Stimulated activated CD8-positive, alpha-beta memory T cell treated with anti-CD3 and anti-CD28 coated beads, Interleukin-7, amount 100 ng/mL, for 48 hours (primary cell): ENCODE data around the gene NFE2L2.
"Not testable (repeated sequence)": the region's sequence is repeated elsewhere in the genome, so short reads cannot be mapped to it uniquely, and the experiment has no call there.

ENCODE experiments used
- DNase-seq, 2 donors: peaks; one replicate each; pipeline ENCODE4 v3.0.0-alpha.2; 2020; ENCODE audit warnings: low read depth in 1 of 2; ENCODE audit errors: extremely low read depth in 1 of 2

The NFE2L2 gene

DNA sequence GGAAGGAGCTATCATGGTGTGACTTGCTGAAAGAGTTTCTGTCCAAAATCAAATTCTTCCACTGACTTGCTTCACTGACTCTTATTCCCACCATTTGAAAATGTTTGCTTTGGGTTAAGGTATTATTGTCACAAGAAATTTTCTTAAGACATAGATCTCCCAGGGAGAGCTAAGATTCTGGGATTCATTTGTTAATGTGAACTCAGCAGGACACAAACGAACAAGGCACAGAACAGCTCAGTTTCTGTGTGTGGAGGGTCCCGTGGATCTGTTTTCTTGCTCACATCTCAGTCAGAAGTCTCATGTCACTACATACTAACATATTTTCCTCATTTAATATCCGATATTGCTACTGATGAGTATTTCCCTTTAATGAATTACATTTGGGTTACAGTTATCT lies 60.1 kb downstream of the NFE2L2 start:
- DNase-seq = no peak

DNA sequence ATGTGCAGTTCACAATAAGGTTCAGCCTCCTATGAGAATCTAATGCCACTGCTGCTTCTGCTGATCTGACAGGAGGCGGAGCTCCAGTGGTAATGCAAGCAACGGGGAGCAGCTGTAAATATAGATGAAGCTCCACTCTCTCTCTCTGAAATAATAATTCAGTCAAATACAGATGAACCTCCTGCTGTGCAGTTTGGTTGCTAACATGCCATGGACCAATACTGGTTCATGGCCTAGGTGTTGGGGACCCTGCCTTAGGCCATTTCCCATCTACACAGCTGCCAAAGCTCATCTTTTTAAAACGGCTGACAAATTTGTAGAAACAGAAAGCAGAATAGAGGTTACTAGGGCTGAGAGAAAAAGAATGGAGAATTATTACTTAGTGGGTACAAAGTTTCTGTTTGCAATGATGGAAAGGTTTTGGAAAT lies 62.6 kb downstream of the NFE2L2 start:
- DNase-seq = no peak

DNA sequence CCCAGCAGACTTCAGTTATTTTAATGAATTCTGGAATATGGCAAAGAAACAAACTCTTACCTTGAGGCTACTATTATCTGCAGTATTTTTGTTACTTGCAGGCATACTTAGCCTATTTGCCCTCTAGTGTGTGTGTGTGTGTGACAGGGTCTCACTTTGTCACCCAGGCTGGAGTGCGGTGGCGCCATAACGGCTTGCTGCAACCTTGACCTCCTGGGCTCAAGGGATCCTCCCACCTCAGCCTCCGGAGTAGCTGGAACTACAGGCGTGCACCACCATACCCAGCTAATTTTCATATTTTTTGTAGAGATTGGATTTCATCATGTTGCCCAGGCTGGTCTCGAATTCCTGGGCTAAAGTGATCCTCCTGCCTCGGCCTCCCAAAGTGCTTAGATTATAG lies 64.1 kb downstream of the NFE2L2 start:
- not testable (repeated sequence) for DNase-seq

DNA sequence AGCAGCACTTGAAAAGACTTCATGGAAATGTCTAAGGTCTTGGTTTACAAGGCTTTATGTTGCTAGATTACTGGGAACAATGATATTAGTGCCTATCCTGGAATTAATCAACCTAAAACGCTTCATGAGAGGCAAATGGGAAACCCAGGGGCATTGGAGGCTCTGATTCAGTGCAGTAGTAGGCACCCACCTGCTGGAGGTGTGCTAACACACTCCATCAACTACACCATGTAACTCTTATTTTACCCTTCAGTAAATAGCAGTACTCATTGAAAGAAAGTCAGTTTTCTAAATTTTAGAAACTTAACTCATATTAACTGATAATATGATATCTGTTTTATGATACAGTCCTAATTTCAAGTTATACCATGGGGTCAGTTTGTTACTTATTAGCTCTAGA lies 69.3 kb downstream of the NFE2L2 start:
- no peak for DNase-seq

DNA sequence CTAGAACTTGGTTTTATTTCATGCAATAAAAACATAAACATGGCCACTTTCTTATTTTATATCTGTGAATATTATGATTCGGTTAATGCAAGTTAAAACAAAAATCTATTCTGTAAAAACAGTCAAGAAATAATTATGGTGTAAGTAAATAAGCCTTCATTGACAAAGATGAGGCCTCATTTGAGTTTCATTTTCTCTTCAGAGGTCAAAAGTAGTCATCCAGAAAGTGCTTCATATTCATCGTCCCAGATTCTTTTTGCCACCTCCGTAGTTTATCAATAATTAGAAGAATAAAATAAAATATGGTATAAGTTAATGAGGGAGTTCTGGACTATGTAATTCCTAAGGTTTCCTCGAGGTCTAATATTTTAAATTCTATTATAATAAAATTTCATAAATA lies 71.3 kb downstream of the NFE2L2 start:
- DNase-seq = no peak

DNA sequence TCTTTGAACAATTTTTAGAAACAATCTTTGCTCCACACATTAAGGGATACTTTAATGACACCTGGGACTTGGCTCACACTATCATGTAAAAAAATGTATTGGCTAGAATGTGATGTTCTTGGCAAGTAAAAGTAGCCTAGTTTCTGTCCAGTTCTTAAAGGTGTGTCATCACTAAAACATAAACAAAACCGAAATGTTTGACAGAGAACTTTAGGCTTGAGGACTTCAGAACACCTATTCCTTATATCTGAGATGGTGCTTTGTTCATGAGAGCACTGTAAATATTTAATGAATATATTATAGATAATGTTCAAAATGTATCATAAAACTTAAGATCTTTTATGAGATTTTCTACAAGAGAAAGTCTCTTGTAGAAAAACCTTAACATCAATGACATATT lies 71.7 kb downstream of the NFE2L2 start:
- no peak for DNase-seq

DNA sequence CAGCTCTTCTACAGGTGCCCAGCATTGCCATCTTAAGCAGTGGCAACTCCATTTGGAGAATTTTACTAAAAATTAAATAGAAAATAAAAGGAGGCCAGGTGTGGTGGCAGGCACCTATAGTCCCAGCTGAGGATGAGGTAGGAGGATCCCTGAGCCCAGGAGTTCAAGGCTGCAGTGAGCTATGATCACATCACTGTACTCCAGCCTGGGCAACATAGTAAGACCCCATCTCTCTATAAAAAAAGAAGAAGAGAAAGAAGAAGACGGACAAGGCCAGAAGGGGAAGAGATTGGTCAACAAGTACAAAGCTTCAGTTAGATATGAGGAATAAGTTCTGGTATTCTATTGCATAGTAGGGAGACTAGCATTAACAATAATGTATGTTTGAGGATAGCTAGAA lies 73.6 kb downstream of the NFE2L2 start:
- no peak for DNase-seq

DNA sequence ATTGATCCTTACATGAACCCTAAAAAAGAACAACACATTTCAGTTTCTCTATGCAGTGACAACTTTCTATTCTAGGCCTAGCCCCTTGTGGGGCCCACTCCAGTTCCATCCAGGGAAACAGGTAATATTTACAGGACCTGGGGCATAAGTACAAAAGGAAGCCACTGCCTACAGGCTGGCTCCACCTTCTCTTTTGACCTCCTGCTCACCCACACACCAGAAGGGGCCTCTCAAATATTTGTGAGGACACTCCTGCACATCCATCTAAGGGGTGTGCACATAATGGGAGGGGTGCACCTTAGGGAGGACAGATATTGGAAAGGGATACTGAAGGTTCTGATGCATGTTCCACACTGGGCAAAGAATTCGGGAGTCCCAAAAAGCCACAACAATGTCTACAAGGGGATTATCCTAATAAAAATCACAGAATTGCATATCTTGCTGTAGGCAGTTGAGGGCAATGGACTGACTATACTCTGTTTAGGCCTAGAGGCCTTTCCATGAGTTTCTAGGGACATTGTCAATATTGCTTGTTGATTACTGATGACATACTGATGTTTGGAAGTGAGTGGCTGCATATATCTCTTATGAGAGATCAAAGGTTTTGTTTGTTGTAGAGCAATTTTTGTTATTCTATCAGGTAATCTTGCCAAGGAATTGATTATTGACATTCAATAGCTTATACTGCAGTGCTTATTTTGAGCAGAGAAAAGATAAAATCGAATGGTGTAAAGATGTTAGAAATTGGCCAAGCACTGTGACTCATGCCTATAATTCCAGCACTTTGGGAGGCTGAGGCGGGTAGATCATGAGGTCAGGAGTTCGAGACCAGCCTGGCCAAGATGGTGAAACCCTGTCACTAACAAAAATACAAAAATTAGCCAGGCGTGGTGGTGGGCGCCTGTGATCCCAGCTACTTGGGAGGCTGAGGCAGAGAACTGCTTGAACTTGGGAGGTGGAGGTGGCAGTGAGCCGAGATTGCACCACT lies 75.8 kb downstream of the NFE2L2 start:
- no peak for DNase-seq

DNA sequence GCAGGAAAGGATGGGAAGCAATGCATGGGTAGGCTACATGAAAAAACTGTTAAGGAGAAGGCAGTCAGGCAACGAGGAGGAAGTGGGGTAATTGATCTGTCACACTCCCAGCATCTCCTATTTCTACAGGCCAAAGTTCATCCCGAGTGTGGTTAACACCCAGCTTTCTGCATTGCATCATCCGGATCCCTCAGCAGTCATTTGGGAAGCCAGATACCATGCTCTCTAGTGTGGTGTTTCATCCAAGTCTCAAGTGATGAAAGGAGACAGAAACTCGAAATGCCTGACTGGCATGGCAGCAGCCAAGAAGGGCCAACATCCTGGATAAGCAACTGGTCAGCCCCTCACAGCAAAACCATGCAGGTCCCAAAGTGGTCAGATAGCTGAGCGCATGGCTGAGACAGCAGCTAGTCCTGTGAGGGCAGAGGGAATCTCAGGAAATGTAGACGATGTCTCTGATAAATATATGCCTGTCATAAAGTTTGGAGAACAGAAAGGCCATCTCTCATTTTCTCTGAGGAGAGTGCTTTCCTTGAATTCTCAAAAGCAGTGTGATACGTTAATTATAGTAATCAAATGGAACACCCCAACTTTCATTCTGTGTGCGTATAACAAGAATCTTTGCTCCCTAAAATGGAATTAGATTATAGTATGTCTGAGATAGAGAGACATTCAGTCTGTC lies 76.8 kb downstream of the NFE2L2 start:
- DNase-seq = no peak

DNA sequence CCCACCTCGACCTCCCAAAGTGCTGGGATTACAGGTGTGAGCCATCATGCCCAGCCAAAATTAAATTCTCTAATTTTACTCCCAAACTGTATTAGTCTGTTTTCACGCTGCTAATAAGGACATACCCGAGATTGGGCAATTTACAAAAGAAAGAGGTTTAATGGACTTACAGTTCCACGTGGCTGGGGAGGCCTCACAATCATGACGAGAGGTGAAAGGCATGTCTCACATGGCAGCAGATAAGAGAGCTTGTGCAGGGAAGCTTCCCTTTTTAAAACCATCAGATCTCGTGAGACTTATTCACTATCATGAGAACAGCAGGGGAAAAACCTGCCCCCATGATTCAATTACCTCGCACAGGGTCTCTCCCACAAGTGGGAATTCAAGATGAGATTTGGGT lies 78.5 kb downstream of the NFE2L2 start:
- DNase-seq = not testable (repeated sequence)

DNA sequence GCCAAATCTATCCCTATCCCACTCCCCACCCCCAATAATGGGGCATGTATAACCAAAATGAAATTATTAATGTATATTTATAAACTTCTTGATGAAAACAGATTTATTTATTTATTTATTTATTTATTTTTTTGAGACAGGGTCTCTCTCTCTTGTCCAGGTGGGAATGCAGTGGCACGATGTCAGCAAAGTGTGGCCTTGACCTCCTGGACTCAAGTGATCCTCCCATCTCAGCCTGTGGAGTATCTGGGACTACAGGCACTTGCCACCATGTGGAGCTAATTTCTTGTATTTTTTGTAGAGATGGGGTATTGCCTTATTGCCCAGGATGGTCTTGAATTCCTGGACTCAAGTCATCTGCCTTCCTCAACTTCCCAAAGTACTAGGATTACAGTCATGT lies 79.9 kb downstream of the NFE2L2 start:
- no peak for DNase-seq

DNA sequence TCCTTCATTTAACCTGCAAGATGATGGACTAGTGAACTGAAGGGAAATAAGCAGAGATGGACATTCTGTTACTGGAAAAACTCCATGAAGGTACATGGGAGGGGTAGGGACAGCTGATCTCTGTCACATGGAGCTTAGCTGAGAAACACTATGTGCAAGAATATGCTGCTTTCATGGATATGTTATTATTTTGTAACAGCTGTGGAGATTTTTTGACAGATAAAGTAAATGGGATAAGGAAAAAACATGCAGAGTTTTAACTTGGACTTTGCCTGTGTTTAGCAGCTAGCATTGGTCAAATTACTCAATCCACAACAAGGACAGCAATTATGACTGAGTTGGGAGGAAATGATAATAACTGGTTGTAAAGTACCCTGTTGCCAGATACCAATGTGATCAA lies 80.7 kb downstream of the NFE2L2 start:
- no peak for DNase-seq
